HG02610 (cell line): Measurements from ENCODE around the gene CCDC15.

Experiments
- ATAC-seq: cut with Tn5 transposase; IDR thresholded peaks from one replicate; pipeline ENCODE4 v1.9.1; 2021; ENCODE audit warnings: mild to moderate bottlenecking, moderate library complexity; ENCODE audit not compliant: unreplicated experiment

Gene CCDC15

GRCh38 chr11:125063429-125064043 lies 109.5 kb downstream of the CCDC15 start:
- ATAC-seq: peak; percentile 14

- no peak for ATAC-seq
Measured at GRCh38 chr11:125064070-125064469, 110.1 kb downstream of the CCDC15 start.

- ATAC-seq: no peak
Measured at GRCh38 chr11:125068368-125068767, 114.4 kb downstream of the CCDC15 start.

- no peak for ATAC-seq
Measured at GRCh38 chr11:125069008-125069407, 115.0 kb downstream of the CCDC15 start.

- ATAC-seq: no peak
Measured at GRCh38 chr11:125069796-125070195, 115.8 kb downstream of the CCDC15 start.

- peak; percentile 71 for ATAC-seq
Measured at GRCh38 chr11:125070699-125071254, 116.8 kb downstream of the CCDC15 start.

GRCh38 chr11:125071435-125071834 lies 117.4 kb downstream of the CCDC15 start:
- ATAC-seq: no peak

GRCh38 chr11:125071846-125072217 lies 117.8 kb downstream of the CCDC15 start:
- no peak for ATAC-seq

- ATAC-seq: peak; percentile 84
Measured at GRCh38 chr11:125072218-125072960, 118.4 kb downstream of the CCDC15 start.

GRCh38 chr11:125072961-125073590 lies 119.1 kb downstream of the CCDC15 start:
- ATAC-seq: no peak

GRCh38 chr11:125073616-125074483 lies 119.8 kb downstream of the CCDC15 start:
- ATAC-seq: no peak

GRCh38 chr11:125074511-125075241 lies 120.7 kb downstream of the CCDC15 start:
- ATAC-seq: no peak

- ATAC-seq: no peak
Measured at GRCh38 chr11:125075242-125075625, 121.2 kb downstream of the CCDC15 start.

- ATAC-seq: no peak
Measured at GRCh38 chr11:125075900-125076317, 121.9 kb downstream of the CCDC15 start.

- no peak for ATAC-seq
Measured at GRCh38 chr11:125076378-125076945, 122.5 kb downstream of the CCDC15 start.

- no peak for ATAC-seq
Measured at GRCh38 chr11:125078016-125078415, 124.0 kb downstream of the CCDC15 start.

- no peak for ATAC-seq
Measured at GRCh38 chr11:125078516-125079140, 124.6 kb downstream of the CCDC15 start.

- no peak for ATAC-seq
Measured at GRCh38 chr11:125079151-125079877, 125.3 kb downstream of the CCDC15 start.
